IPS DF 6.9 (cell line): ENCODE results near the gene RASEF.
"Not testable (repeated sequence)": the region's sequence is repeated elsewhere in the genome, so short reads cannot be mapped to it uniquely, and the experiment has no call there.

Experiments
- DNase-seq: peaks from one replicate; pipeline ENCODE4 v3.0.0-alpha.2; 2013; ENCODE audit warnings: low read depth, low spot score
- H3K27ac ChIP-seq: one replicate; pipeline ENCODE4 v1.5.1; 2013; ENCODE audit warnings: low read length, control low read depth
- H3K27me3 ChIP-seq: 2 replicates; pipeline ENCODE4 v1.6.1; 2013; ENCODE audit warnings: mild to moderate bottlenecking, low read length; ENCODE audit not compliant: control insufficient read depth, insufficient read depth
- H3K36me3 ChIP-seq: 2 replicates; pipeline ENCODE4 v1.6.1; 2013; ENCODE audit warnings: low read length; ENCODE audit not compliant: control insufficient read depth, insufficient read depth
- H3K4me1 ChIP-seq: 2 replicates; pipeline ENCODE4 v1.6.1; 2013; ENCODE audit warnings: low read length; ENCODE audit not compliant: control insufficient read depth, insufficient read depth
- H3K4me3 ChIP-seq: 2 replicates; pipeline ENCODE4 v1.5.1; 2013; ENCODE audit warnings: mild to moderate bottlenecking, low read length
- H3K9me3 ChIP-seq: 2 replicates; pipeline ENCODE4 v1.6.1; 2013; ENCODE audit warnings: low read length, inconsistent platforms; ENCODE audit not compliant: control insufficient read depth, insufficient read depth
- WGBS: extraction: QIAGEN DNeasy Blood & Tissue Kit; methylation state at CpG from one replicate; pipeline ENCODE4 v1.1.7; 2013; ENCODE audit warnings: mixed read lengths, missing lambda C conversion rate; ENCODE audit not compliant: insufficient read length, insufficient coverage; 5-methylcytosine and 5-hydroxymethylcytosine counted together

Gene RASEF

GRCh38 chr9:83062651-83063527 lies at the start of gene RASEF:
RASEF (minus strand) TSS chr9:83063142; CDS start chr9:83062867, 275 bp downstream.
- no CpG with 5 or more reads among the region's 99 CpGs for WGBS
- H3K27ac ChIP-seq = no peak within 1 kb of the TSS
- H3K36me3 ChIP-seq = no peaks in the 10 kb centered on the region
- peak within 1 kb of the TSS; percentile 43; the same call in 1 of the 2 replicates for H3K4me3 ChIP-seq
- peak; percentile 29 for DNase-seq
- no peaks in the 10 kb centered on the region for H3K9me3 ChIP-seq
- H3K27me3 ChIP-seq = peaks cover 8% of the 10 kb centered on the region; the same call in 1 of the 2 replicates
- no peaks in the 10 kb centered on the region for H3K4me1 ChIP-seq

- H3K4me3 ChIP-seq = no peak overlapping the region
- no peak overlapping the region for H3K27ac ChIP-seq
- no peaks in the 10 kb centered on the region for H3K27me3 ChIP-seq
- H3K36me3 ChIP-seq = no peaks in the 10 kb centered on the region
- WGBS = no CpG with 5 or more reads among the region's 3 CpGs
- H3K9me3 ChIP-seq = no peaks in the 10 kb centered on the region
- H3K4me1 ChIP-seq = no peaks in the 10 kb centered on the region
- DNase-seq = no peak
These were observed 48.2 kb upstream of the RASEF start for GRCh38 chr9:83111169-83111568.

- WGBS = no CpG with 5 or more reads among the region's 3 CpGs
- no peak overlapping the region for H3K27ac ChIP-seq
- no peaks in the 10 kb centered on the region for H3K4me1 ChIP-seq
- H3K27me3 ChIP-seq = no peaks in the 10 kb centered on the region
- no peaks in the 10 kb centered on the region for H3K36me3 ChIP-seq
- H3K9me3 ChIP-seq = no peaks in the 10 kb centered on the region
- no peak overlapping the region for H3K4me3 ChIP-seq
- DNase-seq = no peak
These were observed 46.4 kb upstream of the RASEF start for GRCh38 chr9:83109296-83109695.

- no peak for DNase-seq
- Histone ChIP-seq H3K4me1 (no peaks in the 10 kb centered on the region), H3K36me3 (no peaks in the 10 kb centered on the region), H3K4me3 (no peak overlapping the region), H3K27ac (no peak overlapping the region), H3K9me3 (no peaks in the 10 kb centered on the region), H3K27me3 (no peaks in the 10 kb centered on the region)
These were observed 45.3 kb upstream of the RASEF start for GRCh38 chr9:83108208-83108607.

- Histone ChIP-seq H3K9me3 (no peaks in the 10 kb centered on the region), H3K36me3 (no peaks in the 10 kb centered on the region), H3K4me1 (no peaks in the 10 kb centered on the region), H3K4me3 (no peak overlapping the region), H3K27me3 (no peaks in the 10 kb centered on the region), H3K27ac (no peak overlapping the region)
- no peak for DNase-seq
- no CpG with 5 or more reads among the region's 2 CpGs for WGBS
These were observed 43.8 kb upstream of the RASEF start for GRCh38 chr9:83106772-83107171.

GRCh38 chr9:83106263-83106662 lies 43.3 kb upstream of the RASEF start:
- Histone ChIP-seq H3K27ac (no peak overlapping the region), H3K4me1 (no peaks in the 10 kb centered on the region), H3K9me3 (no peaks in the 10 kb centered on the region), H3K27me3 (no peaks in the 10 kb centered on the region), H3K36me3 (no peaks in the 10 kb centered on the region), H3K4me3 (no peak overlapping the region)
- DNase-seq = no peak
- no CpG with 5 or more reads among the region's 1 CpG for WGBS

- no peaks in the 10 kb centered on the region for H3K27me3 ChIP-seq
- H3K4me1 ChIP-seq = no peaks in the 10 kb centered on the region
- no peak overlapping the region for H3K4me3 ChIP-seq
- WGBS = no CpG with 5 or more reads among the region's 4 CpGs
- DNase-seq = no peak
- H3K27ac ChIP-seq = no peak overlapping the region
- no peaks in the 10 kb centered on the region for H3K36me3 ChIP-seq
- no peaks in the 10 kb centered on the region for H3K9me3 ChIP-seq
These were observed 34.7 kb upstream of the RASEF start for GRCh38 chr9:83097633-83098032.

GRCh38 chr9:83093311-83093710 lies 30.4 kb upstream of the RASEF start:
- H3K4me3 ChIP-seq, H3K27me3 ChIP-seq, H3K36me3 ChIP-seq, DNase-seq, H3K27ac ChIP-seq, H3K4me1 ChIP-seq, H3K9me3 ChIP-seq: not testable (repeated sequence)
- no CpG with 5 or more reads among the region's 24 CpGs for WGBS

- Histone ChIP-seq H3K36me3 (no peaks in the 10 kb centered on the region), H3K4me3 (no peak overlapping the region), H3K27me3 (no peaks in the 10 kb centered on the region), H3K27ac (no peak overlapping the region), H3K4me1 (no peaks in the 10 kb centered on the region), H3K9me3 (no peaks in the 10 kb centered on the region)
- no CpG with 5 or more reads among the region's 6 CpGs for WGBS
- no peak for DNase-seq
These were observed 18.9 kb upstream of the RASEF start for GRCh38 chr9:83081846-83082245.

- Histone ChIP-seq H3K36me3 (no peaks in the 10 kb centered on the region), H3K9me3 (no peaks in the 10 kb centered on the region)
- no CpG with 5 or more reads among the region's 3 CpGs for WGBS
These were observed 18.1 kb upstream of the RASEF start for GRCh38 chr9:83081010-83081409.

GRCh38 chr9:83075932-83076331 lies 13.0 kb upstream of the RASEF start:
- not testable (repeated sequence) for H3K36me3 ChIP-seq, H3K4me3 ChIP-seq, DNase-seq, H3K27ac ChIP-seq, H3K4me1 ChIP-seq, H3K27me3 ChIP-seq, H3K9me3 ChIP-seq
- WGBS = no CpG with 5 or more reads among the region's 7 CpGs

More at GRCh38 chr9:83081010-83081409, 18.1 kb upstream of the RASEF start:
- Histone ChIP-seq H3K27me3 (no peaks in the 10 kb centered on the region), H3K4me1 (no peaks in the 10 kb centered on the region), H3K4me3 (no peak overlapping the region), H3K27ac (no peak overlapping the region)
- DNase-seq = no peak
